GM12892 (cell line): ENCODE data around the gene ZFHX3.

ENCODE experiments used
- POLR2A ChIP-seq: IDR thresholded peaks from 2 replicates; pipeline ENCODE4 v1.6.1; 2011; ENCODE audit warnings: low read depth, low read length, control low read depth
- POLR2AphosphoS5 ChIP-seq: IDR thresholded peaks from 2 replicates; pipeline ENCODE4 v1.6.1; 2011; ENCODE audit warnings: low read depth, low read length, control low read depth

- TF ChIP-seq POLR2A (no peak), POLR2AphosphoS5 (no peak)
Measured at GRCh38 chr16:72811876-72812275, 236.1 kb downstream of the ZFHX3 start.
